HepG2 (cell line): Measurements from ENCODE around the gene ARHGEF16. TPM values are rescaled to one million over a fixed set of nuclear protein-coding genes. Genes with fewer than 3 reads are reported as not detected.

Source experiments
- BHLHE40 ChIP-seq: IDR thresholded peaks from 2 replicates; pipeline ENCODE4 v1.6.1; 2011; ENCODE audit warnings: low read length, improper control_type of control experiment
- CBFB ChIP-seq: sonication (generic); formaldehyde crosslinking; IDR thresholded peaks from 2 replicates; pipeline ENCODE4 v1.4.0; 2020; ENCODE audit warnings: missing genetic modification reagents
- GATA4 ChIP-seq: sonication (generic); IDR thresholded peaks from 2 replicates; pipeline ENCODE4 v1.6.1; 2016; ENCODE audit warnings: antibody characterized with exemption, low read depth, borderline replicate concordance
- HMGA1 ChIP-seq: sonication (generic); formaldehyde crosslinking; conservative IDR thresholded peaks from 2 replicates; pipeline ENCODE4 v1.4.0; 2020; ENCODE audit warnings: missing genetic modification reagents
- KLF11 ChIP-seq: IDR thresholded peaks from 2 replicates; pipeline ENCODE4 v1.6.1; 2016; ENCODE audit warnings: missing compliant biosample characterization
- KLF6 ChIP-seq: IDR thresholded peaks from 2 replicates; pipeline ENCODE4 v1.8.0; 2016; ENCODE audit warnings: missing biosample characterization, missing genetic modification reagents
- MXD4 ChIP-seq: IDR thresholded peaks from 2 replicates; pipeline ENCODE4 v1.6.1; 2016; ENCODE audit warnings: mild to moderate bottlenecking, missing biosample characterization, missing genetic modification reagents
- PHF21A ChIP-seq: sonication (generic); formaldehyde crosslinking; IDR thresholded peaks from 2 replicates; pipeline ENCODE4 v1.5.0; 2020; ENCODE audit warnings: mild to moderate bottlenecking, missing genetic modification reagents
- SP2 ChIP-seq: sonication (generic); formaldehyde crosslinking; IDR thresholded peaks from 2 replicates; pipeline ENCODE4 v1.5.1; 2020; ENCODE audit warnings: mild to moderate bottlenecking, missing genetic modification reagents
- TBX3 ChIP-seq: fragments of 450-650 bp; IDR thresholded peaks from 2 replicates; pipeline ENCODE4 v1.6.1; 2017; ENCODE audit warnings: antibody characterized with exemption, mild to moderate bottlenecking, inconsistent platforms, borderline replicate concordance
- ZBTB8A ChIP-seq: sonication (generic); formaldehyde crosslinking; IDR thresholded peaks from 2 replicates; pipeline ENCODE4 v1.4.0; 2020; ENCODE audit warnings: mild to moderate bottlenecking, low read depth, missing genetic modification reagents, borderline replicate concordance
- ZNF180 ChIP-seq: sonication (generic); formaldehyde crosslinking; IDR thresholded peaks from 2 replicates; pipeline ENCODE4 v1.4.0; 2020; ENCODE audit warnings: low read depth, missing genetic modification reagents, borderline replicate concordance
- ZNF549 ChIP-seq: sonication (generic); formaldehyde crosslinking; IDR thresholded peaks from 2 replicates; pipeline ENCODE4 v1.5.0; 2020; ENCODE audit warnings: missing genetic modification reagents
- ZNF550 ChIP-seq: sonication (generic); formaldehyde crosslinking; IDR thresholded peaks from 2 replicates; pipeline ENCODE4 v1.4.0; 2020; ENCODE audit warnings: mild to moderate bottlenecking, missing genetic modification reagents, borderline replicate concordance
- ZNF83 ChIP-seq: sonication (generic); formaldehyde crosslinking; IDR thresholded peaks from 2 replicates; pipeline ENCODE4 v1.4.0; 2020; ENCODE audit warnings: missing genetic modification reagents, mild to moderate bottlenecking, borderline replicate concordance
- ZNF879 ChIP-seq: sonication (generic); formaldehyde crosslinking; IDR thresholded peaks from 2 replicates; pipeline ENCODE4 v1.8.1; 2023; ENCODE audit warnings: missing genetic modification reagents
- ZSCAN31 ChIP-seq: sonication (generic); formaldehyde crosslinking; IDR thresholded peaks from 2 replicates; pipeline ENCODE4 v1.5.0; 2020; ENCODE audit warnings: low read depth, mild to moderate bottlenecking, missing genetic modification reagents
- polyA plus RNA-seq, 8 experiments: library from polyadenylated mRNA; depleted of rRNA in 3 of 8; stranded (reverse) in 7 of 8; unstranded in 1 of 8; fragments of >200 nt; fragmentation: Illumina TruSeq in 4 of 8; extraction: Trizol in 4 of 8; gene quantifications; 2 replicates each; pipeline versions ENCODE4 v1.2.1 to v1.2.3, GENCODE V29; 2011 to 2016; ENCODE audit warnings: low read depth in 4 of 8, missing spikeins in 1 of 8, mixed read lengths in 1 of 8; ENCODE audit not compliant: insufficient read depth in 1 of 8
- total RNA-seq, 5 experiments: library from RNA; depleted of rRNA; stranded (reverse); fragments of >200 nt; fragmentation: Illumina TruSeq; extraction: Trizol; gene quantifications; 2 replicates each; pipeline ENCODE4 v1.2.3, GENCODE V29; 2016; ENCODE audit warnings: low read depth in 1 of 5
- TF ChIP-seq, protein P1 (sequence below): sonication (generic); formaldehyde crosslinking; IDR thresholded peaks from 2 replicates; pipeline ENCODE4 v1.8.1; 2022; ENCODE audit warnings: low read depth, mild to moderate bottlenecking, missing genetic modification reagents
- TF ChIP-seq, protein P2 (sequence below): sonication (generic); formaldehyde crosslinking; IDR thresholded peaks from 2 replicates; pipeline ENCODE4 v1.5.0; 2020; ENCODE audit warnings: mild to moderate bottlenecking, missing genetic modification reagents
- TF ChIP-seq, protein P3 (sequence below): sonication (generic); formaldehyde crosslinking; IDR thresholded peaks from 2 replicates; pipeline ENCODE4 v1.4.0; 2020; ENCODE audit warnings: mild to moderate bottlenecking, missing genetic modification reagents
- TF ChIP-seq, protein P4 (sequence below): fragments of 450-650 bp; IDR thresholded peaks from 2 replicates; pipeline ENCODE4 v1.6.1; 2017

The ARHGEF16 gene
- total and polyA plus RNA-seq, 2 of the 13 experiments (the other 11 are each of a cell fraction or from before 2014, with no cell fraction given): 20.3 to 39.9 TPM

DNA sequence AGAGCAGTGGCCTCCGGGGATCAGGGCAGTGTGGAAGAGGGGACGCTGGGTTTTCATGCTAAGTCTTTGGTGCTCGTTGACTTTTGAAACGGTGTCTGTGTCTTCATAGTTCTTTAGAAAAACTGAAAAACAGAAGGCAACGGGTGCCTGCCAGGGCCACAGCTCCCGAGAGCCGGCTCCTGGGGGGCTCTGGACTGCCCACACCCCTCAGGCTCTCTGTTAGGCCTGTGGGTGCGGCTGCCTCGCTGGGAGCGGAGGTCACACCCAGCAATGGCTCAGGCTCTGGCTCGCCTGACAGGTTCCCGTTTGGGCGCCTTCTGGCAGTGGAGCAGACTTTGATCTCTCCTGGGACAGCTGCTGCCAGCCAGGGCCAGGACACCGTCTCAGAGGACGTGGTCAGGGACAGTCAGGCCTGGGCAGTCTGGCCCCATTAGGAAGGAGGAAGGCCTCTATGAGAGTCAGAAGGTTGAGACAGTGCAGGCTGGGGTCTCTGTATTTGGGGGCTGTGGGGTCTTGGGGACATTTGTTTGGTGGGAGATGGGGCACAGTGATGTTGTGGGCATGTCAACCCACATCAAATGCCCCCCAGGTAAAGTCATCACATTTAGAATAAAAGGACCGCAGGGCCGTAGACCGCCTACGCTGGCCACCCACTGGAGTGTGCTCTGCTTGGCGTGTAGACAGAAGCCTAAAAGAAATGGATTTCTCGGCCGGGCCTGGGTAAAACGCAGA is 5.6 kb downstream of the ARHGEF16 start (continued):
- TF ChIP-seq GATA4: no peak
- no peak for TF ChIP-seq BHLHE40
- no peak for TF ChIP-seq SP2 (CRISPR knock-in tag)
- TF ChIP-seq, protein P1, sequence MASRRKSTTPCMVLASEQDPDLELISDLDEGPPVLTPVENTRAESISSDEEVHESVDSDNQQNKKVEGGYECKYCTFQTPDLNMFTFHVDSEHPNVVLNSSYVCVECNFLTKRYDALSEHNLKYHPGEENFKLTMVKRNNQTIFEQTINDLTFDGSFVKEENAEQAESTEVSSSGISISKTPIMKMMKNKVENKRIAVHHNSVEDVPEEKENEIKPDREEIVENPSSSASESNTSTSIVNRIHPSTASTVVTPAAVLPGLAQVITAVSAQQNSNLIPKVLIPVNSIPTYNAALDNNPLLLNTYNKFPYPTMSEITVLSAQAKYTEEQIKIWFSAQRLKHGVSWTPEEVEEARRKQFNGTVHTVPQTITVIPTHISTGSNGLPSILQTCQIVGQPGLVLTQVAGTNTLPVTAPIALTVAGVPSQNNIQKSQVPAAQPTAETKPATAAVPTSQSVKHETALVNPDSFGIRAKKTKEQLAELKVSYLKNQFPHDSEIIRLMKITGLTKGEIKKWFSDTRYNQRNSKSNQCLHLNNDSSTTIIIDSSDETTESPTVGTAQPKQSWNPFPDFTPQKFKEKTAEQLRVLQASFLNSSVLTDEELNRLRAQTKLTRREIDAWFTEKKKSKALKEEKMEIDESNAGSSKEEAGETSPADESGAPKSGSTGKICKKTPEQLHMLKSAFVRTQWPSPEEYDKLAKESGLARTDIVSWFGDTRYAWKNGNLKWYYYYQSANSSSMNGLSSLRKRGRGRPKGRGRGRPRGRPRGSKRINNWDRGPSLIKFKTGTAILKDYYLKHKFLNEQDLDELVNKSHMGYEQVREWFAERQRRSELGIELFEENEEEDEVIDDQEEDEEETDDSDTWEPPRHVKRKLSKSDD (CRISPR knock-in tag): 0 out of 2 replicates have a peak, but pooled peaks have one; percentile 8
- no peak for TF ChIP-seq TBX3
- no peak; the same call in 1 of the 2 replicates for TF ChIP-seq PHF21A (CRISPR knock-in tag)
- TF ChIP-seq ZNF879 (CRISPR knock-in tag): no peak
- no peak for TF ChIP-seq ZNF549 (CRISPR knock-in tag)
- TF ChIP-seq ZBTB8A (CRISPR knock-in tag): no peak
- 0 out of 2 replicates have a peak, but pooled peaks have one; percentile 43 for TF ChIP-seq CBFB
- TF ChIP-seq, protein P2, sequence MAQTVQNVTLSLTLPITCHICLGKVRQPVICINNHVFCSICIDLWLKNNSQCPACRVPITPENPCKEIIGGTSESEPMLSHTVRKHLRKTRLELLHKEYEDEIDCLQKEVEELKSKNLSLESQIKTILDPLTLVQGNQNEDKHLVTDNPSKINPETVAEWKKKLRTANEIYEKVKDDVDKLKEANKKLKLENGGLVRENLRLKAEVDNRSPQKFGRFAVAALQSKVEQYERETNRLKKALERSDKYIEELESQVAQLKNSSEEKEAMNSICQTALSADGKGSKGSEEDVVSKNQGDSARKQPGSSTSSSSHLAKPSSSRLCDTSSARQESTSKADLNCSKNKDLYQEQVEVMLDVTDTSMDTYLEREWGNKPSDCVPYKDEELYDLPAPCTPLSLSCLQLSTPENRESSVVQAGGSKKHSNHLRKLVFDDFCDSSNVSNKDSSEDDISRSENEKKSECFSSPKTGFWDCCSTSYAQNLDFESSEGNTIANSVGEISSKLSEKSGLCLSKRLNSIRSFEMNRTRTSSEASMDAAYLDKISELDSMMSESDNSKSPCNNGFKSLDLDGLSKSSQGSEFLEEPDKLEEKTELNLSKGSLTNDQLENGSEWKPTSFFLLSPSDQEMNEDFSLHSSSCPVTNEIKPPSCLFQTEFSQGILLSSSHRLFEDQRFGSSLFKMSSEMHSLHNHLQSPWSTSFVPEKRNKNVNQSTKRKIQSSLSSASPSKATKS (CRISPR knock-in tag): no peak
- TF ChIP-seq KLF6 (CRISPR knock-in tag): no peak; the same call in 1 of the 2 replicates
- TF ChIP-seq MXD4: peak; percentile 48; the same call in 1 of the 2 replicates
- no peak for TF ChIP-seq KLF11 (CRISPR knock-in tag)
- TF ChIP-seq, protein P3, sequence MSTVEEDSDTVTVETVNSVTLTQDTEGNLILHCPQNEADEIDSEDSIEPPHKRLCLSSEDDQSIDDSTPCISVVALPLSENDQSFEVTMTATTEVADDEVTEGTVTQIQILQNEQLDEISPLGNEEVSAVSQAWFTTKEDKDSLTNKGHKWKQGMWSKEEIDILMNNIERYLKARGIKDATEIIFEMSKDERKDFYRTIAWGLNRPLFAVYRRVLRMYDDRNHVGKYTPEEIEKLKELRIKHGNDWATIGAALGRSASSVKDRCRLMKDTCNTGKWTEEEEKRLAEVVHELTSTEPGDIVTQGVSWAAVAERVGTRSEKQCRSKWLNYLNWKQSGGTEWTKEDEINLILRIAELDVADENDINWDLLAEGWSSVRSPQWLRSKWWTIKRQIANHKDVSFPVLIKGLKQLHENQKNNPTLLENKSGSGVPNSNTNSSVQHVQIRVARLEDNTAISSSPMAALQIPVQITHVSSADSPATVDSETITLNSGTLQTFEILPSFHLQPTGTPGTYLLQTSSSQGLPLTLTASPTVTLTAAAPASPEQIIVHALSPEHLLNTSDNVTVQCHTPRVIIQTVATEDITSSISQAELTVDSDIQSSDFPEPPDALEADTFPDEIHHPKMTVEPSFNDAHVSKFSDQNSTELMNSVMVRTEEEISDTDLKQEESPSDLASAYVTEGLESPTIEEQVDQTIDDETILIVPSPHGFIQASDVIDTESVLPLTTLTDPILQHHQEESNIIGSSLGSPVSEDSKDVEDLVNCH: no peak
- peak; percentile 44; the same call in 1 of the 2 replicates for TF ChIP-seq ZSCAN31 (CRISPR knock-in tag)
- TF ChIP-seq HMGA1 (CRISPR knock-in tag): no peak
- 0 out of 2 replicates have a peak, but pooled peaks have one; percentile 10 for TF ChIP-seq ZNF83 (CRISPR knock-in tag)
- TF ChIP-seq, protein P4, sequence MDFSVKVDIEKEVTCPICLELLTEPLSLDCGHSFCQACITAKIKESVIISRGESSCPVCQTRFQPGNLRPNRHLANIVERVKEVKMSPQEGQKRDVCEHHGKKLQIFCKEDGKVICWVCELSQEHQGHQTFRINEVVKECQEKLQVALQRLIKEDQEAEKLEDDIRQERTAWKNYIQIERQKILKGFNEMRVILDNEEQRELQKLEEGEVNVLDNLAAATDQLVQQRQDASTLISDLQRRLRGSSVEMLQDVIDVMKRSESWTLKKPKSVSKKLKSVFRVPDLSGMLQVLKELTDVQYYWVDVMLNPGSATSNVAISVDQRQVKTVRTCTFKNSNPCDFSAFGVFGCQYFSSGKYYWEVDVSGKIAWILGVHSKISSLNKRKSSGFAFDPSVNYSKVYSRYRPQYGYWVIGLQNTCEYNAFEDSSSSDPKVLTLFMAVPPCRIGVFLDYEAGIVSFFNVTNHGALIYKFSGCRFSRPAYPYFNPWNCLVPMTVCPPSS: no peak
- no peak for TF ChIP-seq ZNF550 (CRISPR knock-in tag)
- no peak for TF ChIP-seq ZNF180 (CRISPR knock-in tag)
